ENCODE data around the gene ACTRT3.

ACTRT3 gene

DNA sequence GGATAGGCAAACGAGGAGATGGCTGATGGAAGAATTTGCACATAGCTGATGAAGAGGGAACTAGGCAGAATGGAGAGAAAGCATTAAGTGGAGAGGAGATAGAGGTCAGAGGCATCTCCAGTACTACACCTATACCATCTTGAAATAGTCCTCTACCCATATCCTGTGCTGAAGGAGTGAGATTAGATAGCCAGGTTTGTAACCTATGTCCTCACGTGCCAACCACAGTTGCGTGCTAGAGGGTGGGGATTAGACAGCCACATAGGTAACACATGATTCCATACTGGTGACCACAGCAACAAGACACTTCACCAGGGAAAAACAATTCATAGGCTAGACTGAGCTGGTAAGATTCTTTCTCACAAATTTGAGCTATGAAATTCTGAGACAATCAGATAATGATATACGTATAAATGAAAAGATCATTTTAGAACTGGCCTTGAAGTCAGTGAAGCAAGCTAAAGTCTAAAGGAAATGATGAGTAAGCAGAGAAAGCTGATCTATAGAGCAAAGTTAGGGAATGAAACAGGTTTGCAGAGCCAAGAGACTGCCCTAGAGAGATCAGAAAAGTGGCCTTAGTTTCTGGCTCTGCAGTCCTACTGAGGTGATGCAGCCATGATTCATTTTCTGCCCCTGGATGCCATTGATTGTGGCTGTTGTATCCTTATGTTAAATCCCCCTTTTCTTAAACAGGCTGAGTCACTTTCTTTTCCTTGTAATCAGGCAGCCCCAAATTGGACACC is 21.5 kb upstream of the ACTRT3 start:
- POLR2A ChIA-PET = no interaction called here
- TF ChIP-seq, protein P1, sequence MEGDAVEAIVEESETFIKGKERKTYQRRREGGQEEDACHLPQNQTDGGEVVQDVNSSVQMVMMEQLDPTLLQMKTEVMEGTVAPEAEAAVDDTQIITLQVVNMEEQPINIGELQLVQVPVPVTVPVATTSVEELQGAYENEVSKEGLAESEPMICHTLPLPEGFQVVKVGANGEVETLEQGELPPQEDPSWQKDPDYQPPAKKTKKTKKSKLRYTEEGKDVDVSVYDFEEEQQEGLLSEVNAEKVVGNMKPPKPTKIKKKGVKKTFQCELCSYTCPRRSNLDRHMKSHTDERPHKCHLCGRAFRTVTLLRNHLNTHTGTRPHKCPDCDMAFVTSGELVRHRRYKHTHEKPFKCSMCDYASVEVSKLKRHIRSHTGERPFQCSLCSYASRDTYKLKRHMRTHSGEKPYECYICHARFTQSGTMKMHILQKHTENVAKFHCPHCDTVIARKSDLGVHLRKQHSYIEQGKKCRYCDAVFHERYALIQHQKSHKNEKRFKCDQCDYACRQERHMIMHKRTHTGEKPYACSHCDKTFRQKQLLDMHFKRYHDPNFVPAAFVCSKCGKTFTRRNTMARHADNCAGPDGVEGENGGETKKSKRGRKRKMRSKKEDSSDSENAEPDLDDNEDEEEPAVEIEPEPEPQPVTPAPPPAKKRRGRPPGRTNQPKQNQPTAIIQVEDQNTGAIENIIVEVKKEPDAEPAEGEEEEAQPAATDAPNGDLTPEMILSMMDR (IDR thresholded peaks at IDR 0.05; ENCODE audit: control extremely low read depth, extremely low read depth, low read depth, missing control alignments) = no peak
- CTCF ChIA-PET = interaction anchor here (1.0 kb wide), 1 partner anchor 22 kb away, joined by 4 read pairs; the partner anchor contains the start of genes LRRC34 and LRRIQ4
- no peak for DNase-seq (ENCODE audit: extremely low spot score)

DNA sequence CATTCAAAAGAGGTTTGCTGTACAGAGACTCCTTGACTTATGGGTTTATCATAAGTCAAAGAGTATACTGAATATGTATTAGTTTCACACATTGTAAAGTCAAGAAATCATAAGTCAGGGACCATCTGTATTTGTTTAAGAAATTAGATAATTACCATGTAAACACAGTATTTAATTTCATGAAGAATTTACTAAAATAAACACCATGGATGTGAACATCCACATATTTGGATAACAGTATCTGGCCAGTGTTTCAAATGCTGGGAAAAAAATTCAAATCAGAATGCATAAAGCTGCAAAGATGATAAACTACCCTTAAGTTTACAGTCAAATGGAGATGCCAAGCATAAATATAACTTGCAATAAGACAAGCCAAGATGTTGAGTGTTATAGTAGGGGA is 20.9 kb upstream of the ACTRT3 start:
- CTCF ChIA-PET = interaction anchor here (1.0 kb wide), 1 partner anchor 22 kb away, joined by 4 read pairs; the partner anchor contains the start of genes LRRC34 and LRRIQ4

DNA sequence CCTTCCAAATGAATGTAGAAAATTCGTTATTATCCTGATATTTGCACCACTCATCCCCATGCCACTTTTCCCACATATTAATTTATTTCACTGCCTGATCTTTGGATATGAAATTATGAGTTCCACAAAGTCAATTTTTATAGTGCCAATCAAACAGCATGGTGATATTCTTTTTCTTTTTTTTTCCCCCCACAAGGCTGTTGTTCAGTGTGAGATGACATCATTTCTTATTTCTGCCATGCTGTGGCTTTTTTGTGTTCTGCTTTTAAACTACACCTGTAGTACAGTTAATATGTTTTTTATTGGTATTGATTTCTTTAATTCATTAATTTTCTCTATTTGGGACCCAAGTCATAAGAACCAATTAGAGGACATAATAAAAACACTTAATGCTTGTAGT is 18.4 kb upstream of the ACTRT3 start:
- DNase-seq (ENCODE audit: extremely low spot score) = no peak
- POLR2A ChIA-PET = no interaction called here
- CTCF ChIA-PET = no interaction called here
- TF ChIP-seq, protein P1 (IDR thresholded peaks at IDR 0.05; ENCODE audit: control extremely low read depth, extremely low read depth, low read depth, missing control alignments) = no peak

More for the DNA sequence above, 20.9 kb upstream of the ACTRT3 start:
- no peak for DNase-seq (ENCODE audit: extremely low spot score)
- TF ChIP-seq, protein P1 (IDR thresholded peaks at IDR 0.05; ENCODE audit: control extremely low read depth, extremely low read depth, low read depth, missing control alignments) = no peak
- POLR2A ChIA-PET = no interaction called here

DNA sequence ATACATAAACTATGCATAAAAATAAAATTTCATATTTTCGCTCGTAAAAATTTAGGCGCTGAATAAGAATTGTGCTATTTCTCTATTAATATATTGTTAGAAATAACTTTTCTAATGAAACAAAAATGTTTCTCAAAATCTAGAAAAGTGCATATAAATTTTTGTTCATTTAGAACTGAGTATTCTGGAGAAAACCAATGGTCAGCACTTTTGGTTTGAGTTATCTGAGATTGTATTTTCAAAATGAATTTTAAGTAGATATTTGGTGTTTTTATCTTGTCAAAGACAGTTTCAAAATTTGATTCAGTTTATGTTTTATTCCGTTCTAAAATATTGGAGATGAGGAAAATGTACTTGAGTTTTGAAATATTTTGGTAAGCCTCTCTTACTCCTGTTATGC is 17.8 kb upstream of the ACTRT3 start:
- POLR2A ChIA-PET = no interaction called here
- CTCF ChIA-PET = interaction anchor here (1.3 kb wide), 1 partner anchor 22 kb away, joined by 3 read pairs; no protein-coding TSS in a partner anchor
- no peak for DNase-seq (ENCODE audit: extremely low spot score)
- TF ChIP-seq, protein P1 (IDR thresholded peaks at IDR 0.05; ENCODE audit: control extremely low read depth, extremely low read depth, low read depth, missing control alignments) = no peak

DNA sequence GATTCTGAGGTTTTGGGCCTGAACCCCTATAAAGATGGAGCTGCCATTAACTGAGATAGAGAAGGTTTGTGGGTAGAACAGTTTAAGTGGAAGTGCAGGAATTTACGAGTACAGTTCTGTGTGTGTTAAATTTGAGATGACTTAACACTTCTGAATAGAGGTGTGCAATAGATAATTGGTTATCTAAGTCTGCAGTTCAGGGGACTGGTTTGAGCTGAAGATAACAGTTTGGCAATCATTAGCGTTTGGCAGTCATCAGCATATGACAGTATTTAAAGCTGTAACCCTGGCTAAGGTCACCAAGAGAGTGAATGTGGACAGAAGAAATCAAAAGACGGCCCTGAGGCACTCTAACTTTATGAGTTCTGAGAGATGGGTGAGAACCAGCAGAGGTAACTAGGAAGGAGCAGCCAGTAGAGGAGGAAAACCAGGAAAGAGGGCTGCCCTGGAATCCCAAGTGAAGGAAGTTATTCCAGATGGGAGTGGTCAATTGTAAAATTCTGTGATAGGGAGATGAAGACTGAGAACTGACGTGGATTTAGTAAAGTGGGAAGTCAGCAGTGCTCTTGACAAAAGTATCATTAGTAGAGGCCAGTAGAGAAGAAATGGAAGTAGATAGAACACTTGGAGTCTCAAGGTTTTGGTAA is 12.0 kb upstream of the ACTRT3 start:
- CTCF ChIA-PET = no interaction called here
- POLR2A ChIA-PET = no interaction called here
- TF ChIP-seq, protein P1 (IDR thresholded peaks at IDR 0.05; ENCODE audit: control extremely low read depth, extremely low read depth, low read depth, missing control alignments) = no peak
- no peak for DNase-seq (ENCODE audit: extremely low spot score)

DNA sequence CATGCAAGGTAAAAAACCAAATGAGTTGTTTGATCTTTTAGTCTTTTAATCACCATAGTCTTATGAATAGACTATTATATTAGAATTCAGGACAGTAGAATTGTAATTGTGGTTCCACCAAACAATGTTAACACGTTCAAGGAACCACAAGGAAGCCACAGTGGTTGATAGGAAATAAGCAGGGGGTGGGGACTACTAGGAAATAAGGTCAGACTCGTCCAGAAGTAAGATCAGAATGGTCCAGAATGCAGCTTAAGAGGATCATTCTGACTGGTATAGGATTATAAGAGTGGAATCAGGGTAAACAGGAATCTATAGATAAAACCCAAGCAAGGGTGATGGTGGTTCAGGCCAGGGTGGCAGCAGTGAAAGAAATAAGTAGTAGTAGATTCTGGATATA is 11.4 kb upstream of the ACTRT3 start:
- TF ChIP-seq, protein P1 (IDR thresholded peaks at IDR 0.05; ENCODE audit: control extremely low read depth, extremely low read depth, low read depth, missing control alignments) = no peak
- POLR2A ChIA-PET = no interaction called here
- DNase-seq (ENCODE audit: extremely low spot score) = no peak
- CTCF ChIA-PET = no interaction called here
